Measurements from ENCODE around the gene HAUS6.
"Not testable (repeated sequence)": the region's sequence is repeated elsewhere in the genome, so short reads cannot be mapped to it uniquely, and the experiment has no call there.

Gene HAUS6

GRCh38 chr9:19033015-19033414 lies 69.7 kb downstream of the HAUS6 start, which contains the start of gene SAXO1:
TSS of gene SAXO1 (minus strand) at chr9:19033209. CDS start at chr9:19032908, 301 bp downstream.
- DNase-seq (ENCODE audit: low read depth) = no peak

- DNase-seq (ENCODE audit: low read depth) = no peak
Observed at GRCh38 chr9:19032406-19032805, 70.3 kb downstream of the HAUS6 start.

- DNase-seq (ENCODE audit: low read depth) = no peak
Observed at GRCh38 chr9:19030899-19031298, 71.8 kb downstream of the HAUS6 start.

GRCh38 chr9:19028835-19029451 lies 73.8 kb downstream of the HAUS6 start:
- DNase-seq (ENCODE audit: low read depth) = no peak

- DNase-seq (ENCODE audit: low read depth) = no peak
Observed at GRCh38 chr9:19027825-19028224, 74.9 kb downstream of the HAUS6 start.

GRCh38 chr9:19026375-19026774 lies 76.3 kb downstream of the HAUS6 start:
- DNase-seq (ENCODE audit: low read depth) = no peak

GRCh38 chr9:19023078-19023477 lies 79.6 kb downstream of the HAUS6 start:
- DNase-seq (ENCODE audit: low read depth) = no peak

- no peak for DNase-seq (ENCODE audit: low read depth)
Observed at GRCh38 chr9:19022206-19022605, 80.5 kb downstream of the HAUS6 start.

GRCh38 chr9:19021649-19022048 lies 81.1 kb downstream of the HAUS6 start:
- not testable (repeated sequence) for DNase-seq (ENCODE audit: low read depth)

GRCh38 chr9:19020886-19021455 lies 81.7 kb downstream of the HAUS6 start:
- DNase-seq (ENCODE audit: low read depth) = no peak

GRCh38 chr9:19018201-19018600 lies 84.5 kb downstream of the HAUS6 start:
- no peak for DNase-seq (ENCODE audit: low read depth)

- DNase-seq (ENCODE audit: low read depth) = no peak
Observed at GRCh38 chr9:19009391-19009965, 93.2 kb downstream of the HAUS6 start.

All from HS-5 (cell line).